COLO668 (cell line): Measurements from ENCODE around the gene ST6GALNAC5.
A peak's percentile ranks its signal among the peaks of the same experiment; 100 is the strongest.
"Not testable (repeated sequence)": the region's sequence is repeated elsewhere in the genome, so short reads cannot be mapped to it uniquely, and the experiment has no call there.

Experiments used
- DNase-seq: peaks from one replicate; lab custom pipeline; 2025; ENCODE audit not compliant: unreplicated experiment; lab: John Stamatoyannopoulos, UW

ST6GALNAC5 gene

DNA sequence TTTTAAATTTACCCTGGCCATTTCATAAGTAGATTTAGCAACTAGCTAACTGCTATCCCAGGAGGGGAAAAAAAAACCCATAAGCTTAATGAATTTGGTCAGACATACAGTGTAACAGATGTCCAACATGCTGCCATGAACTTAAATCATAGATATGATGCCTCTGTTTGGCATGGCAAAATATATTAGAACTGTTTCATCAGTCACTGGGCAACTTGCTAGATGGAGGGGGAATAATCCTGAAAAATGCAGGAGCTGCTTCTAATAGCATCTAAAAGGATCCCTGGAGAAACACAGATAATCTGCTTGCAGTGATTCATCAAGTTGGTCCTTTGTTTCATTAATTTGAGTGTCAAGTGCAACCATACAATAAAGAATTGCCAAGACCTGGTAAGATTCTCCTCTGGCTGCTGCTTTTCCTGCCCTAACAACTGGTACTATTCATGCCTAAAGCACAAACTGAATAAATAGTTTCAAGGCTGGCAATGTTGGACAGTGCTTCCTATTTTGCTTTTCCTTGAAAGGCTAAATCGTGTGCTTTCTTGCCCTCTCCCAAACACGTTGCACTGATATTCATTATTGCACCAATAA is 1.5 kb upstream of the ST6GALNAC5 start:
- DNase-seq, result no peak

DNA sequence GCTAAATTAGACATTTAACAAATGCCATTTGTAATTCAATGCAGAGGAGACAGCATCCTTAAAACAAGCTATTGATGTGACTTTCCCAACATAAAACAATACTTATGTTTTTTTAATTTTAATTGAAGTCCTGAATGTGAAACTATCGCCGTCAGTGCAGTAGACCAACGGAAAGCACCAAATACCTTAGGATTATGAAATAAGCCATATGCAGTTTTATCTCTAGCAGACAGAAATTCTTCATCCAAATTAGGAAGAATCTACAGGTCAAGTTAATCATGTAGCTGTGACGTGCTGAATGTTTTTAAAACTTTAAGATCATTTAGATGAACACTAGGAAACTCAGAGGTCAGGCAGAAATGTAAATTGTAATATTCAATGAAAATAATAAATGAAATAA is 714 bp upstream of the ST6GALNAC5 start:
- no peak for DNase-seq

DNA sequence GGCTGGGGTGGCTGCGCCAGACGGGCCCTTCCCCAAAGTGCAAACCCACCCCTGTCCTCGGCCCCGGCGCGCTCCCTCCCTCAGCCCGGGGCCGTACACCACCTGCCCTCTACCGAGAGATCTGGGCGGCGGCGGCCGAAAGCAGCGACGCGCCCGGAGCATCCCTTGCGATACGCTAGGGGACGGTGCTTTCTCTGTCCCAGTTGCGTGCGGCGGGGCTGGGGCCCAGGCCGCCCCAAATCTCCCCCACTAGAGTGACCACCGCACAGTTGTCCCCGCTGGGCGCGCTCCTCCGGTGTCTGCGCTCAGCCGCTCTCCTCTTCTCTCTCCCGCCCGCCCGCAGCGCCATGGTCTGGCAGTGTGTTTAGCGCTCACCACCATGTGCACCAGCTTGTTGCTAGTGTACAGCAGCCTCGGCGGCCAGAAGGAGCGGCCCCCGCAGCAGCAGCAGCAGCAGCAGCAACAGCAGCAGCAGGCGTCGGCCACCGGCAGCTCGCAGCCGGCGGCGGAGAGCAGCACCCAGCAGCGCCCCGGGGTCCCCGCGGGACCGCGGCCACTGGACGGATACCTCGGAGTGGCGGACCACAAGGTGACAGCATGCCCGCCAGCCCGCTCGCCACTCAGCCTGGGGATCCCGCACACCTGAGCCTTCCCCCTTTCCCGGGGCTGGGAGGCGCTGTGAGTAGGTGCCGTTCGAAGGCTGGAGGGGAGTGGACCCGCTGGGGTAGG is 1.0 kb downstream of the ST6GALNAC5 start:
- peak; percentile 87 for DNase-seq

DNA sequence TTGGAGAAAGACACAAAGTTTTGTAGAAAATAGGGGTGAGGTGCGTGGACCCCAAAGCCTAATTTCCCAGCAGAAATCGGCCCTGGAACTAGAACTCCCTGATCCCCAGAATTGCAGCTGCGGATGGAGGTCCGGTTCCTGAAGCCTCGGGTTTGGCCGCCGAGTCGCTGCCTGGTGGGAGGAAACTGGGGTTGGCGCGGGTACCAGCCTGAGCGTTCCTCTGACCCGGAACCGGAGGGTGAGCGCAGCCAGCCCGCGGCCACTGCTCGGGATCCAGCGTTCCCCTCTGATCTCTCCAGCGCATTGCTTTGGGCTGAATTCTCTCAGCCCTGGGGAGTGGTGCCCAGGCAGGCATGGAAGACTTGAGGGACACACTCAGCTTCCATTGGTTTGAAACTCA is 1.6 kb downstream of the ST6GALNAC5 start:
- no peak for DNase-seq

DNA sequence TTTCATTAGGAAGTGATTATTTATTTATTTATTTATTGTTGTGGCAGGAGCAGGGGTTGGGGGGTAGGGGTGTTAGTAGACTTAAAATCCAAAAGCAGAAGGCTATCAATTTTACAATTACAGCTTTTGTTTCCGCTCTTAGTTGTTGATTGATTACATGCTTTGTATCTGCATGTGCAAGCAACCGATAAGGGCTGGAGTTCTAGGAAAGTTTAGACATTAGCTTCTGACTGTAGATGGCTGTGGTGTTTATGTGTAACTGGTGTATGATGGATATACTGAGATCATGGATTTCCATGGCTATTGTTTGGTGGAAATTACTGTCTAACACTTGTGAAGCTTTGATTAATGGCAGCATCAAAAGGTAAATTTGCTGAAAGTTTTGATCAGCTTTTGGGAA is 2.8 kb downstream of the ST6GALNAC5 start:
- no peak for DNase-seq

DNA sequence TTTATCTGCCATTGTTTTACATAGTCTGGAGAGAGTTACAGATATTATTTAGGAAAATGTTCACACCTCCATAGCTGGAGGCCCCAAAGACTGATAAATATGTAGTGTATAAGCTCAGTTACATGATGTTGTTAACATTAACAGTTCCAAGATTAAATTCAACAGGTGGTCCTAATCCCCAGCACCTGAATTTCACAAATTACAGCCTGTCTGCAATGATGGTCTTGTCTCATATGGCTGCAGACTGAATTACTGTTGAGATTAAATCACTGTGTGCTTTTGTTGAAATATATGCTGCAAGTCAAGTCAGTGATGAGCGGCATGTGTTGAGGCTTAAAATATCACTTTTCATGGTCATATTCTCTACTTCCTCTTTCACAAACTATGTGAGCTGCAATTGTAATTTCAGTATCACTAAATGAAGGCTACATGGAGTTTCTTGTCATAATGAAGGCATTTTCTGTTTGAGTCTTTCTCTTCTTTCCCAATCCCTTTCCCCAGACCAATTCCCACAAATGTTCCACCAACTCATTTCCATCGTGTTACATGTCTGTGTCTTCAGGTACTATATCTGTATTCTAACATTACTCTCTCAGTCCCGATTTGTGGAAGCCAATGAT is 4.2 kb downstream of the ST6GALNAC5 start:
- no peak for DNase-seq

DNA sequence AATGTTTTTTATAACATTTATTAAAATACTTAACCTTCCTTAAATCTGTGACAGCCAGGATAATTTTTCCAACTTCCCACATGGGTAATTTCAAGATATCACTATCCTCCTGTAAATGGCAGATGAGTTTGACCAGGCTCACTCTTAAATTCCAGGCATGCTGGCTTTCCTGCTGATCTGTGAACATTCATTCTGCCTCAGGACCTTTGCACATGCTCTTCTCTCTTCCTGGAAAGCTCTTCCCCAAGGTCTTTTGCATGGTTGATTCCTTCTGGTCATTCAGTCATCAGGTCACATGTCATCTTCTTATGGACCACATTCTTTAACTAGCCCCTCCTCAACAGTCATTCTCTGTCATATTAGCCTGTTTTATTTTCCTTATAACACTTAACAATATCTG is 5.7 kb downstream of the ST6GALNAC5 start:
- DNase-seq, result no peak

DNA sequence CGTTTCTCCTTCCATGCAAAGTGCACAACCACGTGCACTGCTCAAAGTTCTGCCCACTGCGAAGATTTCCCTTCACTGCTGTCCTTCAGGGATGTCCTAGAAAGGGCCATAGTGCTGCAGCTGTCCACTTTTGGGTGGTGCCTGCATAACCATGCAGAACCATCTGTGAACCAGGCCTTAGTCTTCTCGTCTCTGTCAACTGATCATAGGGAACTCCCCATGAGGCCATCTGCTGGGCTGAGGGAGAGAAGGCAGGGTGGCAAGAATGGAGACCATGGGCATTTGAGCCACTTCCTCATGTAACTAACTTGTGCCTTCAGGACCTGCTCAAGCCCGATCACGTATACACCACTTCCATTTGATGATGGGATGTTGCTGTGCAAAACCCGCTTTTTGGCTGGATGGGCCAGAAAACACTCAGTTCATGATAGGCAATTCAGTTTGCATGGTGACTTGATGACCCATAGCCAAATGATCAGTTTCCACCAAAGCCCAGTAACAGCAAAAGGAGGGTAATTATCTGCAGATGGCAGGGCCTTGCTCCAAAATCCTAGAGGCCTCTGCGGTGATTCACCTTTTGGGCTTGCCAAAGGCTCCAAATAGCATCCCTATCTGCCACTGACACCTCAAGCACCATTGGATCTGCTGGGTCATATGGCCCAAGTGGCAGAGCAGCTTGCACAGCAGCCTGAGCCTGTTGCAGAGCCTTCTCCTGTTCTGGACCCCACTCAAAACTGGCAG is 9.5 kb downstream of the ST6GALNAC5 start:
- DNase-seq, result no peak

DNA sequence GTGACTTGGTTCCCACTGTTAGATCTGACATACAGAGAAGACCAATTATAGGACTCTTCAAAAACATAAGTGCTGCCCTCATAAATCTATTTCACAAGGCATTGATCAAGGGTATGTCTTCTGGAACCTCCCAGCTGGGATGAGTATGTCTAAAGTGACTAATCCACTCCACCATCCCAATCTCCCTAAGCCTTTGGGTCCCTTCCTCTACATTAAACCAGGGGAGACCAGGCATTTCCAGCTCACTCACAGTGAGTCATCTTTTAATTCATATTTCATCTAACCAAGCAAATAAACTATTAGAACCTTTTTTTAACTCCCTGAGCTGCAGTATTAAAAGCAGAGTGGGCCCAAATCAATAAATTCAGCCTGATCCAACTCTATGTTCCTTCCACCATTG is 11.7 kb downstream of the ST6GALNAC5 start:
- DNase-seq, result not testable (repeated sequence)

DNA sequence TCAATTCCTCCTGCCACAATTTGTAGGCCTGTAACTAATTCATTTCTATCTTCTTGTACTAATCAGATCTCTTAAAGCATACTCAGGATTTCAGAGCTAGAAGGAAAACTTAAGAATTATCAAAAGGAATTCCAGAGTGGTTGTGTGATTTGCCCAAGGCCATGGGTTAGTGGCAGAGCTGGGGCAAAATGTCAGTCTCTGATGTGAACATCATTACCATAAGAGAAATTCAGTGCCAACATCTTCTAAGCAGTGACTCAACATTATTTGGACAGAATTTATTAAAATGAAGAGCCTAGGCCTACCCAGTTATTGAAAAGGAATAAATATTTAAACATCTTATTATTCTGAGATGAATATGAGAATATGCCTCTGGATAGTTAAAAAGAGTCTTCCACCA is 14.5 kb downstream of the ST6GALNAC5 start:
- DNase-seq, result no peak

DNA sequence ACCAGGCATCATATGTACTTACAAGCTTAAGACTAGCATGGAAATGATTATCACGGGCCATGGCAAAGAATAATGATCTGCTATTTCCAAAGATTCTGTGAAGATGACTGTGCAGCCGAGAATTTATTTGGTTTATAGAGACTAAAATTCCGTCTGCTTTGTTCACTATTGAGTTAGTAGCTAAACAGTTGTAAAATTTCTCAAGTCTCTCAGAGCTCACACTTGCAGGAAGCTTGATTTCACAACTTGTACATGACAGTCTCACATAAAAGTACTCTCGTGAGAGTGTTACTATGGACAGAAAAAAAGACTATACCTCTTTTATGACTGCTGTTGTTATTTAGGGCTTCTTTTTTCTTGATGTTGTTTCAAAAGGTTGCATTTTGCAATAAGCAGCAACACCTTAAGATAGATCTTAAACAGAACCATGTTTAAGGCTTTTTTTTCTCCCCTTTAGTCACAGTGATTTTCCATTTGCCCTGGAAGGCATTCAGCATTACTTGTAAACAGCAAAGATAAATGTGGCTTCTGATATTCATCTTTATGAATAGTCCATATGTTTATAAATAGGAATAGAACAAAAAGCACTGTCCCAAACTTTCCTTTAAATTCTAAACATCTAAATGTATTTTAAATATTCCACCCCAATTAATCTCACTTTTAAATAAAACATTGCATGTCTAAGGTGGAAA is 24.8 kb downstream of the ST6GALNAC5 start:
- DNase-seq, result no peak

DNA sequence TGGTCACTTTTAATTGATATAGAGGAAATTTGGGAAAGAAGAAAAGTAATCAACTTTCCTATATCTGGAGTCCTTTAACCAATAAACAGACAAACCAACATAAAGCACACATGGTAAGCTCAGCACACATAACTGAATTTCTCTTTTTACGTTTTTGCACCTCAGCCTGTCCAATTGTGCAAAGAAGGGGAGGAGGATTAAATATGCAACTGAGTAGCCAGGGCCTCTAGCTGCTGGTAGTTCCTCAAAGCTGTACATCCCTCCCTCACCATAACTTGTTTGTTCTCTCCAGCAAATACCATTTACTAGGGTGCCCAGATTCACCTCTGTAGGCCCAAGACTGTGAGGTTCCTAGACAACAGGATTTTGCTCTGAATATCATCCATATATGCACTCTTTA is 25.4 kb downstream of the ST6GALNAC5 start:
- no peak for DNase-seq

DNA sequence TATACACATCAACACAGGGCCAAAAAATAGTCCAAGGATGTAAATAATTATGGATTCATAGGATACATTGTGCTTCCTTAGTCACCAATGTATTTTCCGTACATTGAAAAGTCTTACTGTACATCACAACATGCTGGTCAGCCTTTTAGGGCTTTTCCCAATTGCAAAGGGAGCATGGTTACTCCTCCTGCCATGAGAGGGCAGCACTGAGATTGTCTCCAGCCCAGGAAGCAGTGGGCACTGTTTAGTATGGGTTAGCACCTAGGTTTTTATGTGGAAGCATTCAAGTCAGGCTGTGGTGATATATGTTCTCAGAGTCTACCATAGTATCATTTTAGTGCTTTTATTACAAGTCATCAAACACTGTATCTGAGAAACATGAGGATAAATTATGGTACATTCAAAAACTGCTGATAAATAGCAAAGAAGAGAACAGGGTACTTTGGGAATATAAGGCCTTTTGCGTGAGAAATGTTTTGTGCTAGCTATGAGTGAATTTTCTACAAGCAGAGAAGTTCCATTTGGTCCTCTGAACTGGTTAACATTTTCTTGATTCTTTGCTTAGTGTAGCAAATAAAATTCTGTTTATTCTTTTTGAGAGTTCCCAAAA is 34.0 kb downstream of the ST6GALNAC5 start:
- peak; percentile 42 for DNase-seq

DNA sequence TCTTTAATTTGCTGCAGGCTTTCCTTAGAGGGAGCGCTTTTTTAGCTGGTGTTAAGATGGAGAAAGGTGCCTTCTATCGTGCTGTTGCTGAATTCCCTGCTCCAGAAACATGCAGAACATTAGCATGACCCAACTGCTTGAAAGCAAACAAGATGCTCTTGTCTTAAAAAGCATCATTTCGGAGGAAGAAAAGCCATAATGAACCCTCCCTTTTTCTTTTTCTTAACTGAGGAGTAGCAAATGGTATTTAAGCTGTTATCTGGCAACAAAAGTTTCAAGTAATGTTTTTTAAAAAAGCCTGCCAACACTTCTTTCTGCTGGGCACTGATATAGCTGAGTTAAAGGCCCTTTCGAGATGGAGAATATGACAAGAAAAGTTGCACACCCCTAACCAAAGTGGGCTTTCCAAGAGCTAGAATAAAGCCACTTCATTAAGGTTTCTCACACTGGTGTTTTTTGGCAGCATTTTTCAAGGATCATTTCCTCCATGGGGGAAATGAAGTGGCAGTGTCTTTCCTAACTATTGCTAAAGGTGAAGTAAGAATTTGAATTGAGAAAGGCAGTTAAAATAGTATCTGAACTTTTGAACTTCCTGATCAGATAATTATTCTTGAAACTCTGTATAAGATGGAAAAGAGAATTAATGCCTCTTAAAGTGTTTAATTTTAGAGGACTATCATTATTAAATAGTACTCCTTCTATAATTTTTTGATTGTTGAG is 38.8 kb downstream of the ST6GALNAC5 start:
- no peak for DNase-seq

DNA sequence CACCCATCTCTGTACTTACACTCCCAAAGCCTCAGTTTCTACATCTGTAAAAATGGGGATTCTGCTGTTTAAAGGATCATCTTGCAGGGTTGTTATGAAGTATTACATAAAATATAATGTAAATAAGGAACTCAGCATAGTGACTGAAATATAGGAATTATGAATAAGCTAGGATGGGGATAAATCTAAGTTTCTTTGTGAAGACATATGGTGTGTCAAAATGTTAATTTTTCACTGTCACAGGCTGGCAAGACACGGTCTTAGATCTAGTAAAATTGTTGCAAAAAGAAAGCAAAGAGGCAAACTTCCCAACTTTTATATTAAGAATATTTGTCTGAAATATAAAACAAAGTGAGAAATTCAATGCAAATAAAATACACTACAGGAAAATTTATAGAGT is 42.0 kb downstream of the ST6GALNAC5 start:
- DNase-seq, result no peak

DNA sequence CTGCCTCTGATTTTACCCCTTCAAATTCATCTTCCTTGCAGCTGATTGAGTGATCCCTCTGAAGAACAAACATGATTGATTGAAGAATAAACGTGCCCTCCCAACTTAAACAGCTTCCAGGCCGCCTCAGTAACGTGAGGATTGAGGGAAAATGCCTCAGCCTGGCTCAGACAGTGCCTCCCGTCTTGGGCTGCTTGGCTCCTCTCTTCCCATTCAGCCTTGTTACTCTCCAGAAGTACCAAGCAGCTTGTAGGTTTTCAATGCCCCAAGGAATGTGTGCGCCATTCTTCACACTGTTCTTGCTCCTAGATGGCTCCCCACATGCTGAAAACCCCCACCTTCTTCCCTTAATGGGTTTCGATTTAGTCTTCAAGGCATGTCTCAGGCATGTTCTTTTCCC is 51.8 kb downstream of the ST6GALNAC5 start:
- no peak for DNase-seq

DNA sequence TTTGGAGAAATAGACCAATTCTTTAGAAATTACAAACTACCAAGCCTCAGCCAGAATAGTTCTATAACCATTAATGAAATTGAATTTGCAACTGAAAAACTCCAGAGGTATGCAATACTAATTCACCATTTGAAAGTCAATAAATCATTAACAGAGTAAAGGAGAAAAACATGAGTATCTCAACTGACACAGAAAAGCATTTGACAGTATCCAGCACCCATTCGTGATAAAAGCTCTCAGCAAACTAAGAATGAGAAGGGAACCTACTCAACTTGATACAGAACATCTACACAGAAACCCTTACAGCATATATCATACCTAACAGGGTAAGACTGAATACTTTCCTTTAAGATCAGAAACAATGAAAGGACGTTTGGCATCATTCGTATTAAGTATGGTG is 54.3 kb downstream of the ST6GALNAC5 start:
- no peak for DNase-seq

DNA sequence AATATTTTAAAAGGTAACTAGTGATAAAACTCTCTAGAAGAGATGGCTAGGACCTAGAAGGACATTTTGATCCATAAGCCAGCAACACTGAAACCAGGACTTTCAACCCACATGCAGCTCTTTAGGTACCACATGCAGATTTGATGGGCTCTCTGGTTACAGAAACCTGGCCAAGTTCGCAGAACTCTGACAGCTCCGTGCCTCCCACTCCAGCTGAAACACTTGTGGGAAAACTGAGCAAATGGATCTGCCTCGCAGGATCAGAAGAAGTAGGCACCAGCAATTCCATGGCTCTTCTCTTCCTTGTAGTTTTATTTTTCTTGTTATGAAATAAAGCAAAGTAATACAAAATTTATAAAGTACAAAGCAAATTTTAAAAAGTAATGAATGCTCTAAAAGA is 58.5 kb downstream of the ST6GALNAC5 start:
- DNase-seq, result no peak

DNA sequence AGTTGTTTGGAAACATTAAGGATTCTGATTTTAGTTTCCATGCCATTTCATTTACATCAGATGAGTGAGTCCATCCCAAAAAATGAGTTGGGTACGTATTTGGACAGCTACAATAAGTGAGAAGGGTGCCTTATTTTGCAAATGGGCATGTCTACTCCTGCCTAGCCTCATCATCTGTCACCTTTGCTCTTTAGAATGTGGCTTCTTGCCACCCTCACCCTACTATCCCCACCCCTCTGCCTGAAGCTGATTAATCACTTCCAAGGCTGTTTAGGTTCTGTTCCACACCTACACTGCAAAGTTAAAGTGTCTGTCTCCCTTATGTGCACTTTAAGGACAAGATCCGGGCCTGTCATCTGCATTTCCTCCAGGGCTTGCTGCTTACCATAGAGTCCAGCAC is 61.2 kb downstream of the ST6GALNAC5 start:
- no peak for DNase-seq

DNA sequence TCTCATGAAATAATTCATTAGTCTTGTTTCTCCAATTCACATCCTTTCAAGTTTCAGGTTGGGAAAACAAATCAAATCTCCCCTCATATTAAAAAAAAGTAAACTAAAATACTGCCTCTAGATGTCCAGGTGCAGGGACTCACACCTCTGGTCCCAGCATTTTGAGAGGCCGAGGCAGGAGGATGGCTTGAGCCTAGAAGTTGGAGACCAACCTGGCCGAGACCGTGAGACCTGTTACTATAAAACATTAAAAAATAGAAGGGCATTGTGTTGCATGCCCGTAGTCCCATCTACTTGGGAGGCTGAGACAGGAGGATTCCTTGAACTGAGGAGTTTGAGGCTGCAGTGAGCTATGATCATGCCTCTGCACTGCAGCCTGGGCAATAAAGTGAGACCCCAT is 61.9 kb downstream of the ST6GALNAC5 start:
- DNase-seq, result no peak
